Lower leg skin (tissue), 3 donors: ENCODE measurements around the gene ZNF580.

ENCODE experiments used
- CTCF ChIP-seq, 3 donors: fragments of 450-650 bp; IDR thresholded peaks; one replicate each; pipeline ENCODE4 v1.5.1; 2016; ENCODE audit warnings: antibody characterized with exemption in 3 of 3, mild to moderate bottlenecking in 3 of 3, moderate library complexity in 2 of 3
- POLR2A ChIP-seq, 2 donors: fragments of 450-650 bp; IDR thresholded peaks; one replicate each; pipeline ENCODE4 v1.6.1; 2016 to 2017; ENCODE audit warnings: antibody characterized with exemption in 2 of 2, mild to moderate bottlenecking in 1 of 2, moderate library complexity in 1 of 2

- TF ChIP-seq CTCF (IDR thresholded peaks at IDR 0.05) (no peak), POLR2A (IDR thresholded peaks at IDR 0.05) (no peak)
Observed at GRCh38 chr19:55643003-55643886, 2.4 kb downstream of the ZNF580 start, which contains the start of gene ZNF581.
